OCI-LY3 (cell line): ENCODE data around the gene LDB3.

Source experiments
- H2AFZ ChIP-seq: fragments of 200-600, 300-600 bp; shearing (Covaris generic); 2 replicates; pipeline ENCODE4 v1.6.0; 2014; ENCODE audit warnings: antibody characterized with exemption, low read depth, low read length
- H3K27ac ChIP-seq: fragments of 200-600, 300-600 bp; sonication (generic); 2 replicates; pipeline ENCODE4 v1.5.1; 2014; ENCODE audit warnings: mild to moderate bottlenecking, low read length, moderate library complexity, mixed read lengths
- H3K27me3 ChIP-seq: fragments of 200-600, 300-600 bp; sonication (generic); 2 replicates; pipeline ENCODE4 v1.6.1; 2014; ENCODE audit warnings: low read depth, low read length, mixed read lengths
- H3K36me3 ChIP-seq: fragments of 200-600, 300-600 bp; sonication (generic); replicated peaks from 2 replicates; pipeline ENCODE3; 2014; ENCODE audit warnings: low read depth, low read length, mixed read lengths
- H3K4me1 ChIP-seq: fragments of 300-600, 200-600 bp; sonication (generic); 2 replicates; pipeline ENCODE4 v1.6.1; 2014; ENCODE audit warnings: low read length, mixed read lengths
- H3K4me2 ChIP-seq: fragments of 200-600, 300-600 bp; sonication (generic); 2 replicates; pipeline ENCODE4 v1.6.1; 2014; ENCODE audit warnings: low read length, mixed read lengths
- H3K4me3 ChIP-seq: fragments of 300-600, 200-600 bp; sonication (generic); 2 replicates; pipeline ENCODE4 v1.5.1; 2014; ENCODE audit warnings: antibody characterized with exemption, mild to moderate bottlenecking, low read length, moderate library complexity
- H3K79me2 ChIP-seq: fragments of 300-600, 200-600 bp; shearing (Covaris generic); 2 replicates; pipeline ENCODE4 v1.6.1; 2014; ENCODE audit warnings: mild to moderate bottlenecking, low read length, mixed read lengths
- H3K9ac ChIP-seq: fragments of 300-600, 200-600 bp; shearing (Covaris generic); 2 replicates; pipeline ENCODE4 v1.6.0; 2014; ENCODE audit warnings: mild to moderate bottlenecking, low read length, moderate library complexity
- H3K9me3 ChIP-seq: fragments of 200-600, 300-600 bp; shearing (Covaris generic); 2 replicates; pipeline ENCODE4 v1.6.1; 2014; ENCODE audit warnings: low read length, mixed read lengths; ENCODE audit not compliant: insufficient read depth
- H4K20me1 ChIP-seq: fragments of 200-600, 300-600 bp; sonication (generic); 2 replicates; pipeline ENCODE4 v1.6.1; 2016; ENCODE audit warnings: low read length, mixed read lengths; ENCODE audit not compliant: insufficient read depth
- EZH2phosphoT487 ChIP-seq: fragments of 200-600 bp; shearing (Covaris generic); IDR thresholded peaks from 2 replicates; pipeline ENCODE4 v1.6.1; 2018; ENCODE audit warnings: antibody characterized with exemption, mixed run types, low read depth
- TF ChIP-seq, protein P1 (sequence below): fragments of 200-600, 300-600 bp; sonication (generic); IDR thresholded peaks from 2 replicates; pipeline ENCODE4 v1.5.1; 2014; ENCODE audit warnings: antibody characterized with exemption, low read length, low read depth

Gene LDB3

GRCh38 chr10:86752311-86752710 is 84.0 kb downstream of the LDB3 start:
- H3K9ac ChIP-seq: no peak overlapping the region
- H3K27me3 ChIP-seq: no peaks in the 10 kb centered on the region
- peaks cover 19% of the 10 kb centered on the region for H3K4me1 ChIP-seq
- H3K4me3 ChIP-seq: no peak overlapping the region
- H3K4me2 ChIP-seq: no peak overlapping the region
- no peak overlapping the region for H3K27ac ChIP-seq
- H2AFZ ChIP-seq: no peak overlapping the region
- H4K20me1 ChIP-seq: no peaks in the 10 kb centered on the region
- H3K9me3 ChIP-seq: no peaks in the 10 kb centered on the region
- H3K79me2 ChIP-seq: peaks cover 14% of the 10 kb centered on the region
- TF ChIP-seq, protein P1, sequence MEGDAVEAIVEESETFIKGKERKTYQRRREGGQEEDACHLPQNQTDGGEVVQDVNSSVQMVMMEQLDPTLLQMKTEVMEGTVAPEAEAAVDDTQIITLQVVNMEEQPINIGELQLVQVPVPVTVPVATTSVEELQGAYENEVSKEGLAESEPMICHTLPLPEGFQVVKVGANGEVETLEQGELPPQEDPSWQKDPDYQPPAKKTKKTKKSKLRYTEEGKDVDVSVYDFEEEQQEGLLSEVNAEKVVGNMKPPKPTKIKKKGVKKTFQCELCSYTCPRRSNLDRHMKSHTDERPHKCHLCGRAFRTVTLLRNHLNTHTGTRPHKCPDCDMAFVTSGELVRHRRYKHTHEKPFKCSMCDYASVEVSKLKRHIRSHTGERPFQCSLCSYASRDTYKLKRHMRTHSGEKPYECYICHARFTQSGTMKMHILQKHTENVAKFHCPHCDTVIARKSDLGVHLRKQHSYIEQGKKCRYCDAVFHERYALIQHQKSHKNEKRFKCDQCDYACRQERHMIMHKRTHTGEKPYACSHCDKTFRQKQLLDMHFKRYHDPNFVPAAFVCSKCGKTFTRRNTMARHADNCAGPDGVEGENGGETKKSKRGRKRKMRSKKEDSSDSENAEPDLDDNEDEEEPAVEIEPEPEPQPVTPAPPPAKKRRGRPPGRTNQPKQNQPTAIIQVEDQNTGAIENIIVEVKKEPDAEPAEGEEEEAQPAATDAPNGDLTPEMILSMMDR: no peak
- TF ChIP-seq EZH2phosphoT487: no peak
- no peaks in the 10 kb centered on the region for H3K36me3 ChIP-seq

GRCh38 chr10:86753051-86753450 is 84.7 kb downstream of the LDB3 start:
- Histone ChIP-seq H3K9me3 (no peaks in the 10 kb centered on the region), H3K27me3 (no peaks in the 10 kb centered on the region), H3K27ac (no peak overlapping the region), H3K9ac (no peak overlapping the region), H3K4me1 (peaks cover 24% of the 10 kb centered on the region), H3K36me3 (no peaks in the 10 kb centered on the region), H3K4me3 (no peak overlapping the region), H2AFZ (no peak overlapping the region), H4K20me1 (no peaks in the 10 kb centered on the region; the same call in 1 of the 2 replicates), H3K79me2 (peaks cover 21% of the 10 kb centered on the region), H3K4me2 (peak overlapping the region; percentile 43)
- no peak for TF ChIP-seq EZH2phosphoT487
- TF ChIP-seq, protein P1: no peak

DNA sequence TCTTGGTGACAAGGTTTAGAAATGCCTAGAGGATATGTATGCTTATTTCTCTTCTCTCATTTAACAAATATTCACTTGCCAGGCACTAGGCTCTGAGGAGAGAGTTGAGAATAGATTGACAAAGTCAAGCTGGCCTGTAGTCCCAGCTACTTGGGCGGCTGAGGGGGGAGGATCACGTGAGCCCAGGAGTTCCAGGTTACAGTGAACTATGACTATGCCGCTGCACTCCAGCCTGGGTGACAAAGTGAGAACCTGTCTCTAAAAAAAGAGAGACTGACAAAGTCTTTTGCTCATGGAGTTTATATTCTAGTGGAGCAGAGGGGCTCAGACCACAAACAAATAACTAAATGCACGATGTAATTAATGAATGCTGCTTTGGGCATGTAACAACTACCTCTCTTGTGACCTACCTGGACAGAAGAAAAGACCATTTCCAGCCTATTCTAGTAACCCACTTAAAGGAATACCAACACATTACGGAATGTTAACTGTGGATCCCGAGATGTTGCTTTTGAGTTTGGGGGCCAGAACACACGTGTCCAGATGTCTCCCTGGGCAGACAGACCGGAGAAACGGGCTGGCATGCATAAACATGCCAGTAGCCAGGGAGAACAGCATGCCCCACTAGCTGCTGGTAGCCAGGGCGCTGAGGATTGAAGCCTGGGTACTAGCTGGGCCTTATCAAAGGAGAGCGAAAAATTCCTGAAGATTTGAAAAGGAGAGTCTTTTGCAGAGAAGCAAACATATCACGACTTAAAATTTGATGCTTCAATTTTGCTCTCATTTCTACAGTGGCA is 85.5 kb downstream of the LDB3 start:
- Histone ChIP-seq H3K79me2 (peaks cover 29% of the 10 kb centered on the region), H3K27me3 (no peaks in the 10 kb centered on the region), H3K9ac (no peak overlapping the region), H3K4me3 (no peak overlapping the region), H3K4me1 (peaks cover 32% of the 10 kb centered on the region), H3K9me3 (no peaks in the 10 kb centered on the region), H3K27ac (no peak overlapping the region), H3K4me2 (0 out of 2 replicates have a peak overlapping the region, but pooled peaks have one; percentile 43), H4K20me1 (peaks cover 7% of the 10 kb centered on the region), H3K36me3 (no peaks in the 10 kb centered on the region), H2AFZ (no peak overlapping the region)
- no peak for TF ChIP-seq EZH2phosphoT487
- TF ChIP-seq, protein P1: no peak

GRCh38 chr10:86755454-86755739 is 87.1 kb downstream of the LDB3 start:
- no peaks in the 10 kb centered on the region for H3K36me3 ChIP-seq
- peak overlapping the region; percentile 80 for H3K9ac ChIP-seq
- H3K79me2 ChIP-seq: peaks cover 43% of the 10 kb centered on the region
- no peak for TF ChIP-seq EZH2phosphoT487
- TF ChIP-seq, protein P1: no peak
- H3K4me3 ChIP-seq: peak overlapping the region; percentile 91
- H3K27me3 ChIP-seq: no peaks in the 10 kb centered on the region
- peaks cover 40% of the 10 kb centered on the region for H3K4me1 ChIP-seq
- H2AFZ ChIP-seq: peak overlapping the region; percentile 82; the same call in 1 of the 2 replicates
- peaks cover 17% of the 10 kb centered on the region for H4K20me1 ChIP-seq
- H3K9me3 ChIP-seq: no peaks in the 10 kb centered on the region
- H3K27ac ChIP-seq: 0 out of 2 replicates have a peak overlapping the region, but pooled peaks have one; percentile 33
- H3K4me2 ChIP-seq: peak overlapping the region; percentile 97
